K562 (cell line): ENCODE data around the gene AAK1. TPM values are rescaled to one million over a fixed set of nuclear protein-coding genes. Genes with fewer than 3 reads are reported as not detected.

Experiments used
- ADNP ChIP-seq: fragments of 200-800 bp; sonication (Bioruptor generic); IDR thresholded peaks from 2 replicates; pipeline ENCODE4 v1.6.1; 2016; ENCODE audit warnings: missing genetic modification characterization, missing compliant biosample characterization
- ARHGAP35 ChIP-seq: fragments of 450-650 bp; IDR thresholded peaks from 2 replicates; pipeline ENCODE4 v1.6.1; 2018; ENCODE audit not compliant: partially characterized antibody
- CAMTA2 ChIP-seq: fragments of 250-450 bp; sonication (Bioruptor Pico); conservative IDR thresholded peaks from 2 replicates; pipeline ENCODE4 v1.5.1; 2022
- CEBPB ChIP-seq: fragments of 450-650 bp; IDR thresholded peaks from 2 replicates; pipeline ENCODE4 v1.6.1; 2016; ENCODE audit warnings: missing genetic modification characterization, missing compliant biosample characterization
- CHD2 ChIP-seq: IDR thresholded peaks from 2 replicates; pipeline ENCODE4 v1.6.1; 2011; ENCODE audit warnings: low read depth, low read length
- EP400 ChIP-seq: fragments of 450-650 bp; IDR thresholded peaks from 2 replicates; pipeline ENCODE4 v1.6.1; 2017; ENCODE audit warnings: antibody characterized with exemption, mild to moderate bottlenecking, moderate library complexity
- IRF2 ChIP-seq: sonication (generic); formaldehyde crosslinking; IDR thresholded peaks from 2 replicates; pipeline ENCODE4 v1.8.1; 2022; ENCODE audit warnings: mild to moderate bottlenecking, missing genetic modification reagents
- KLF13 ChIP-seq: fragments of 450-650 bp; IDR thresholded peaks from 2 replicates; pipeline ENCODE4 v1.6.1; 2016; ENCODE audit warnings: missing genetic modification characterization, low read depth, mild to moderate bottlenecking, missing compliant biosample characterization, moderate library complexity, borderline replicate concordance
- L3MBTL2 ChIP-seq: fragments of 450-650 bp; IDR thresholded peaks from 2 replicates; pipeline ENCODE4 v1.6.1; 2016; ENCODE audit warnings: mild to moderate bottlenecking, moderate library complexity
- MED1 ChIP-seq: sonication (generic); formaldehyde crosslinking; IDR thresholded peaks from 2 replicates; pipeline ENCODE4 v1.8.1; 2023; ENCODE audit warnings: missing genetic modification reagents, borderline replicate concordance
- NCOA2 ChIP-seq, 2 experiments: fragments of 450-650 bp; IDR thresholded peaks; 2 replicates each; pipeline ENCODE4 v1.6.1; 2018; ENCODE audit warnings: mild to moderate bottlenecking in 2 of 2, moderate library complexity in 1 of 2; ENCODE audit not compliant: partially characterized antibody in 2 of 2
- POLR2AphosphoS2 ChIP-seq: IDR thresholded peaks from 2 replicates; pipeline ENCODE4 v1.6.1; 2012; ENCODE audit warnings: low read length, improper control_type of control experiment
- POLR3A ChIP-seq: IDR thresholded peaks from 2 replicates; pipeline ENCODE4 v1.6.1; 2011; ENCODE audit warnings: borderline replicate concordance, mild to moderate bottlenecking, moderate library complexity; ENCODE audit not compliant: insufficient read length, insufficient read depth; ENCODE audit errors: extremely low read depth
- ZNF583 ChIP-seq: fragments of 250-450 bp; sonication (Bioruptor Pico); IDR thresholded peaks from 2 replicates; pipeline ENCODE4 v1.4.0; 2020
- polyA plus RNA-seq, 8 experiments: library from polyadenylated mRNA; depleted of rRNA in 4 of 8; stranded (reverse) in 5 of 8; unstranded in 3 of 8; fragments of >200 nt; fragmentation: Nextera tagmentation in 2 of 8; fragmentation: Illumina TruSeq in 1 of 8; extraction: Ambion mirVana in 2 of 8; extraction: Trizol in 1 of 8; gene quantifications; 2 replicates each; pipeline versions ENCODE4 v1.2.1 to v1.2.3, GENCODE V29; 2011 to 2014; ENCODE audit warnings: inconsistent platforms in 1 of 8, missing spikeins in 1 of 8
- total RNA-seq, 7 experiments: library from RNA; depleted of rRNA in 6 of 7; stranded (reverse); fragments of >200 nt in 6 of 7; fragmentation: Illumina TruSeq in 2 of 7; extraction: Trizol in 2 of 7; gene quantifications; 2 replicates each; pipeline versions ENCODE4 v1.2.1 to v1.2.3, GENCODE V29; 2011 to 2021; ENCODE audit warnings: low replicate concordance in 1 of 7
- TF ChIP-seq, protein P1 (sequence below): fragments of 450-650 bp; IDR thresholded peaks from 2 replicates; pipeline ENCODE4 v1.6.1; 2016; ENCODE audit warnings: mild to moderate bottlenecking
- TF ChIP-seq, protein P2 (sequence below): fragments of 250-450 bp; sonication (Bioruptor Pico); IDR thresholded peaks from 2 replicates; pipeline ENCODE4 v1.4.0; 2020; ENCODE audit warnings: borderline replicate concordance
- TF ChIP-seq, protein P3 (sequence below): fragments of 450-650 bp; IDR thresholded peaks from one replicate; pipeline ENCODE4 v1.6.1; 2018; ENCODE audit warnings: mild to moderate bottlenecking, moderate library complexity; ENCODE audit not compliant: partially characterized antibody
- TF ChIP-seq, protein P4 (sequence below): IDR thresholded peaks from 2 replicates; pipeline ENCODE4 v1.6.1; 2016; ENCODE audit warnings: missing genetic modification characterization, missing compliant biosample characterization
- TF ChIP-seq, protein P5 (sequence below): fragments of 450-650 bp; IDR thresholded peaks from 2 replicates; pipeline ENCODE4 v1.6.1; 2016; ENCODE audit warnings: antibody characterized with exemption

The AAK1 gene
- total and polyA plus RNA-seq, 9 of the 15 experiments (the other 6 are each of a cell fraction or from before 2014, with no cell fraction given): 0.89 to 17.1 (median 6.0) TPM

DNA sequence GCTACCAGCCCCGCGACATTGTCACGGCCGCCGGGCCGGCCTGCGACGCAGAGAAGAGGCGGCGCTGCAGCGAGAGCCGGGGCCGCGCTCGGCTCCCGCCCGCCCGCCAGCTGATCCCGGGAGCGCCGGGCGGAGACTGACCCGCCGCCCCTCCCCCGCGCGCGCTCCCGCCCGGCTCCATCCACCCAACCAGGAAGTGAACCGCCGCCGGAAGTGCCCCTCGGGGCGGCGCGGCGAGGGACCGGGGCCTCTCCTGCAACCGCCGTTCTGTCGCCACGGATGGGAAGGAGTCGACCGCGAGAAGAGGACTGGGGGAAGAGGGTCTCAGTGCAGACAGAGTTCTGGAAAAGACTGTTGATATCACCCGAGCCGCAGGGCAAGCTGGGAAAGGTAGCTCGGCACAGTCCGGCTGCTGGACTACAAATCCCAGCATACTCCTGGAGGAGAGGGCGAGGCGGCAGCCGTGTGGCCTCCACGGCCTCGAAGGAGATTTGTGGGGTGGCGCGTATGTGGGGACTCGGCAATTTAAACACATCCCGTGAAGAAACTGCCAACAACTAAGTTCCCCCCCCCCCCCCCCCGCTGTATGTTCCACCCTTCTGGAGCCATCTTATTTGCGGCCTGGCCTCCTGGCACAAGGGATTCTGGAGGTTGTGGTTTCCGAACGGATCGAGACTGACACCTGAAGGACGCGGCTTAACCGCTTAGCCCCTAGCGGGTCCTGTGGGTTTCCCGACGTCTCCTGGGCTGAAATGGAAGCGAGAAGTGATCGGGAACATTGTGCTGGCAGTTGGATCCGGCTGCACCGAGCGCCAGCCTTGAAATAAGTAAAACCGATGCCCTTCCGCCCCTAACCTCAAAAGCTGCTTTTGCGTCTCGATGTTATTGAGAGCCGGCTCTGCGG is at the start of gene AAK1 (continued):
- TF ChIP-seq, protein P1, sequence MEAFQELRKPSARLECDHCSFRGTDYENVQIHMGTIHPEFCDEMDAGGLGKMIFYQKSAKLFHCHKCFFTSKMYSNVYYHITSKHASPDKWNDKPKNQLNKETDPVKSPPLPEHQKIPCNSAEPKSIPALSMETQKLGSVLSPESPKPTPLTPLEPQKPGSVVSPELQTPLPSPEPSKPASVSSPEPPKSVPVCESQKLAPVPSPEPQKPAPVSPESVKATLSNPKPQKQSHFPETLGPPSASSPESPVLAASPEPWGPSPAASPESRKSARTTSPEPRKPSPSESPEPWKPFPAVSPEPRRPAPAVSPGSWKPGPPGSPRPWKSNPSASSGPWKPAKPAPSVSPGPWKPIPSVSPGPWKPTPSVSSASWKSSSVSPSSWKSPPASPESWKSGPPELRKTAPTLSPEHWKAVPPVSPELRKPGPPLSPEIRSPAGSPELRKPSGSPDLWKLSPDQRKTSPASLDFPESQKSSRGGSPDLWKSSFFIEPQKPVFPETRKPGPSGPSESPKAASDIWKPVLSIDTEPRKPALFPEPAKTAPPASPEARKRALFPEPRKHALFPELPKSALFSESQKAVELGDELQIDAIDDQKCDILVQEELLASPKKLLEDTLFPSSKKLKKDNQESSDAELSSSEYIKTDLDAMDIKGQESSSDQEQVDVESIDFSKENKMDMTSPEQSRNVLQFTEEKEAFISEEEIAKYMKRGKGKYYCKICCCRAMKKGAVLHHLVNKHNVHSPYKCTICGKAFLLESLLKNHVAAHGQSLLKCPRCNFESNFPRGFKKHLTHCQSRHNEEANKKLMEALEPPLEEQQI: no peak
- TF ChIP-seq KLF13 (tag) (no peak), NCOA2 (IDR thresholded peaks at IDR 0.05; ENCODE audit: partially characterized antibody in 2 of 2) (no peak), L3MBTL2 (peak; percentile 75), CHD2 (peak; percentile 54; the same call in 1 of the 2 replicates), IRF2 (CRISPR knock-in tag) (no peak), CEBPB (tag) (no peak), CAMTA2 (CRISPR knock-in tag) (no peak), MED1 (no peak), ADNP (tag) (no peak), POLR3A (no peak), POLR2AphosphoS2 (no peak), EP400 (peak; percentile 86), ARHGAP35 (no peak), ZNF583 (CRISPR knock-in tag) (0 out of 2 replicates have a peak, but pooled peaks have one; percentile 25)
- TF ChIP-seq, protein P2, sequence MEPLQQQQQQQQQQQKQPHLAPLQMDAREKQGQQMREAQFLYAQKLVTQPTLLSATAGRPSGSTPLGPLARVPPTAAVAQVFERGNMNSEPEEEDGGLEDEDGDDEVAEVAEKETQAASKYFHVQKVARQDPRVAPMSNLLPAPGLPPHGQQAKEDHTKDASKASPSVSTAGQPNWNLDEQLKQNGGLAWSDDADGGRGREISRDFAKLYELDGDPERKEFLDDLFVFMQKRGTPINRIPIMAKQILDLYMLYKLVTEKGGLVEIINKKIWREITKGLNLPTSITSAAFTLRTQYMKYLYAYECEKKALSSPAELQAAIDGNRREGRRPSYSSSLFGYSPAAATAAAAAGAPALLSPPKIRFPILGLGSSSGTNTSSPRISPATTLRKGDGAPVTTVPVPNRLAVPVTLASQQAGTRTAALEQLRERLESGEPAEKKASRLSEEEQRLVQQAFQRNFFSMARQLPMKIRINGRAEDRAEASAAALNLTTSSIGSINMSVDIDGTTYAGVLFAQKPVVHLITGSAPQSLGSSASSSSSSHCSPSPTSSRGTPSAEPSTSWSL (CRISPR knock-in tag): no peak
- TF ChIP-seq, protein P3, sequence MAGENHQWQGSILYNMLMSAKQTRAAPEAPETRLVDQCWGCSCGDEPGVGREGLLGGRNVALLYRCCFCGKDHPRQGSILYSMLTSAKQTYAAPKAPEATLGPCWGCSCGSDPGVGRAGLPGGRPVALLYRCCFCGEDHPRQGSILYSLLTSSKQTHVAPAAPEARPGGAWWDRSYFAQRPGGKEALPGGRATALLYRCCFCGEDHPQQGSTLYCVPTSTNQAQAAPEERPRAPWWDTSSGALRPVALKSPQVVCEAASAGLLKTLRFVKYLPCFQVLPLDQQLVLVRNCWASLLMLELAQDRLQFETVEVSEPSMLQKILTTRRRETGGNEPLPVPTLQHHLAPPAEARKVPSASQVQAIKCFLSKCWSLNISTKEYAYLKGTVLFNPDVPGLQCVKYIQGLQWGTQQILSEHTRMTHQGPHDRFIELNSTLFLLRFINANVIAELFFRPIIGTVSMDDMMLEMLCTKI: no peak
- TF ChIP-seq, protein P4, sequence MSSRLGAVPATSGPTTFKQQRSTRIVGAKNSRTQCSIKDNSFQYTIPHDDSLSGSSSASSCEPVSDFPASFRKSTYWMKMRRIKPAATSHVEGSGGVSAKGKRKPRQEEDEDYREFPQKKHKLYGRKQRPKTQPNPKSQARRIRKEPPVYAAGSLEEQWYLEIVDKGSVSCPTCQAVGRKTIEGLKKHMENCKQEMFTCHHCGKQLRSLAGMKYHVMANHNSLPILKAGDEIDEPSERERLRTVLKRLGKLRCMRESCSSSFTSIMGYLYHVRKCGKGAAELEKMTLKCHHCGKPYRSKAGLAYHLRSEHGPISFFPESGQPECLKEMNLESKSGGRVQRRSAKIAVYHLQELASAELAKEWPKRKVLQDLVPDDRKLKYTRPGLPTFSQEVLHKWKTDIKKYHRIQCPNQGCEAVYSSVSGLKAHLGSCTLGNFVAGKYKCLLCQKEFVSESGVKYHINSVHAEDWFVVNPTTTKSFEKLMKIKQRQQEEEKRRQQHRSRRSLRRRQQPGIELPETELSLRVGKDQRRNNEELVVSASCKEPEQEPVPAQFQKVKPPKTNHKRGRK (tag): no peak
- TF ChIP-seq, protein P5, sequence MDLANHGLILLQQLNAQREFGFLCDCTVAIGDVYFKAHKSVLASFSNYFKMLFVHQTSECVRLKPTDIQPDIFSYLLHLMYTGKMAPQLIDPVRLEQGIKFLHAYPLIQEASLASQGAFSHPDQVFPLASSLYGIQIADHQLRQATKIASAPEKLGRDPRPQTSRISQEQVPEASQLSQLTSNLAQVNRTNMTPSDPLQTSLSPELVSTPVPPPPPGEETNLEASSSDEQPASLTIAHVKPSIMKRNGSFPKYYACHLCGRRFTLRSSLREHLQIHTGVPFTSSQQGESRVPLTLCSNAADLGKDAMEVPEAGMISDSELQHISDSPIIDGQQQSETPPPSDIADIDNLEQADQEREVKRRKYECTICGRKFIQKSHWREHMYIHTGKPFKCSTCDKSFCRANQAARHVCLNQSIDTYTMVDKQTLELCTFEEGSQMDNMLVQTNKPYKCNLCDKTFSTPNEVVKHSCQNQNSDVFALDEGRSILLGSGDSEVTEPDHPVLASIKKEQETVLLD: no peak
